DOHH2 (cell line): ENCODE measurements around the gene APCDD1L.

Source experiments
- H3F3A ChIP-seq: fragments of 200-600 bp; sonication (generic), shearing (Covaris generic); 2 replicates; pipeline ENCODE4 v1.6.0; 2016; ENCODE audit warnings: antibody characterized with exemption, mild to moderate bottlenecking; ENCODE audit not compliant: control insufficient read depth, insufficient read depth
- H3K27ac ChIP-seq: fragments of 200-600 bp; sonication (generic); 2 replicates; pipeline ENCODE4 v1.5.1; 2014; ENCODE audit warnings: low read depth, mild to moderate bottlenecking, low read length, moderate library complexity
- H3K27me3 ChIP-seq: fragments of 200-600 bp; sonication (generic); 2 replicates; pipeline ENCODE4 v1.6.1; 2014; ENCODE audit warnings: mild to moderate bottlenecking, low read length, mixed read lengths; ENCODE audit not compliant: control insufficient read depth
- H3K36me3 ChIP-seq: fragments of 200-600 bp; sonication (generic); 2 replicates; pipeline ENCODE4 v1.6.1; 2014; ENCODE audit warnings: mild to moderate bottlenecking, low read length, moderate library complexity, mixed read lengths; ENCODE audit not compliant: control insufficient read depth
- H3K4me1 ChIP-seq: fragments of 200-600 bp; sonication (generic); 2 replicates; pipeline ENCODE4 v1.6.1; 2014; ENCODE audit warnings: mild to moderate bottlenecking, low read length, mixed read lengths; ENCODE audit not compliant: control insufficient read depth
- H3K4me2 ChIP-seq: fragments of 200-600 bp; sonication (generic); 2 replicates; pipeline ENCODE4 v1.6.0; 2014; ENCODE audit warnings: mild to moderate bottlenecking, low read length, moderate library complexity
- H3K4me3 ChIP-seq: fragments of 200-600 bp; sonication (generic); 2 replicates; pipeline ENCODE4 v1.5.1; 2014; ENCODE audit warnings: mild to moderate bottlenecking, low read length, mixed read lengths
- H3K79me2 ChIP-seq: fragments of 200-600 bp; sonication (generic); 2 replicates; pipeline ENCODE4 v1.6.1; 2014; ENCODE audit warnings: mild to moderate bottlenecking, low read length, mixed read lengths; ENCODE audit not compliant: control insufficient read depth
- H3K9me2 ChIP-seq: fragments of 200-600 bp; sonication (generic); replicated peaks from 2 replicates; pipeline ENCODE4 v1.6.1; 2014; ENCODE audit warnings: mild to moderate bottlenecking, low read length, mixed read lengths; ENCODE audit not compliant: control insufficient read depth
- H3K9me3 ChIP-seq: fragments of 200-600 bp; sonication (generic); 2 replicates; pipeline ENCODE4 v1.6.1; 2014; ENCODE audit warnings: antibody characterized with exemption, low read length, mixed read lengths; ENCODE audit not compliant: control insufficient read depth, insufficient read depth
- H4K20me1 ChIP-seq: fragments of 200-600 bp; sonication (generic); 2 replicates; pipeline ENCODE4 v1.6.0; 2014; ENCODE audit warnings: low read depth, mild to moderate bottlenecking, antibody characterized with exemption, low read length, moderate library complexity; ENCODE audit not compliant: control insufficient read depth, insufficient read depth
- EZH2phosphoT487 ChIP-seq: fragments of 200-600 bp; sonication (generic); IDR thresholded peaks from 2 replicates; pipeline ENCODE4 v1.6.1; 2017; ENCODE audit warnings: borderline replicate concordance, mild to moderate bottlenecking, antibody characterized with exemption, low read length, moderate library complexity, mixed read lengths
- TF ChIP-seq, protein P1 (sequence below): fragments of 200-600 bp; sonication (generic); IDR thresholded peaks from one replicate; pipeline ENCODE4 v1.5.1; 2014; ENCODE audit warnings: antibody characterized with exemption, mild to moderate bottlenecking, low read depth, low read length; ENCODE audit not compliant: poor library complexity, severe bottlenecking

APCDD1L gene

DNA sequence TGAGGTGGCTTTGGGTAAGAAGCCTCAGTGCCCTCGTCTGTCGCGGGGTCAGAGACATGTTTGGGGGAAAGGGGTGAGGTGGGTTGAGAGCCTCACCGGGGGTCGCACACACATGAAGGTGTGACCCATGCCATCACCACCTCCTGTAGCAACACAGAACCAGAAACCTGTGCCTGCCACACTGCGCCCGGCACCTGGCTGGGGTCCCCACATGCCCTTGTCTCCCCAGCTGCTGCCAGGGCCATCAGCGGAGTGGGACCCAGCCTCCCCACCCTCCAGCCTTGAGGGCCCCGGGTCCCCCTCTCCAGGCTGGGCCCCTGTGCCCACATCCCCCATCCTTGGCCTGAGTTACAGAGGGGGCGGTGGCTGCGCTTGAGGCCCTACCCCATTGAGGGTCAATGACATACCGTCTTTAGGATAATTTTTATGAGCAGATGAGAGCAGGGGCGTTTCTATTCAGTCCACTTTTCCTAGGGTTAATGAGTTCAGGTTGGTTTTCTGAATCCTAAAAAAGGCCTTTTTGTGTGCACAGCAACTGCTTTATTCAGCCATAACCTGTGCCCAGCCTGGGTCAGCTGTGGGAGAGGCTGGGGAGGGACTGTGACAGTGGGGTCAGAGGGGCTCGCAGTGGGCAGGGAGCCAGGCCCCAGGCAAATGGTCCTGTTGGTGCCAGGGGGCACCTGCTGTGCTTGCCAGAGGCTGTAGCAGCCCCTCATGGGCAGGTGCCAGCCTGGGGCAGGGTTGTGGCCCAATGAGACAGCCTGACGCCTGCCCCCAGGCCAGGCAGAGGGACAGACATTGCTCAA is 19.4 kb downstream of the APCDD1L start:
- Histone ChIP-seq H3K9me3 (no peaks in the 10 kb centered on the region), H3K27me3 (no peaks in the 10 kb centered on the region), H3K4me1 (peaks cover 11% of the 10 kb centered on the region), H3K4me3 (no peak overlapping the region), H3K36me3 (no peaks in the 10 kb centered on the region), H3K4me2 (no peak overlapping the region), H4K20me1 (no peaks in the 10 kb centered on the region), H3K79me2 (no peaks in the 10 kb centered on the region), H3K9me2 (no peaks in the 10 kb centered on the region), H3F3A (no peaks in the 10 kb centered on the region), H3K27ac (no peak overlapping the region)
- TF ChIP-seq, protein P1, sequence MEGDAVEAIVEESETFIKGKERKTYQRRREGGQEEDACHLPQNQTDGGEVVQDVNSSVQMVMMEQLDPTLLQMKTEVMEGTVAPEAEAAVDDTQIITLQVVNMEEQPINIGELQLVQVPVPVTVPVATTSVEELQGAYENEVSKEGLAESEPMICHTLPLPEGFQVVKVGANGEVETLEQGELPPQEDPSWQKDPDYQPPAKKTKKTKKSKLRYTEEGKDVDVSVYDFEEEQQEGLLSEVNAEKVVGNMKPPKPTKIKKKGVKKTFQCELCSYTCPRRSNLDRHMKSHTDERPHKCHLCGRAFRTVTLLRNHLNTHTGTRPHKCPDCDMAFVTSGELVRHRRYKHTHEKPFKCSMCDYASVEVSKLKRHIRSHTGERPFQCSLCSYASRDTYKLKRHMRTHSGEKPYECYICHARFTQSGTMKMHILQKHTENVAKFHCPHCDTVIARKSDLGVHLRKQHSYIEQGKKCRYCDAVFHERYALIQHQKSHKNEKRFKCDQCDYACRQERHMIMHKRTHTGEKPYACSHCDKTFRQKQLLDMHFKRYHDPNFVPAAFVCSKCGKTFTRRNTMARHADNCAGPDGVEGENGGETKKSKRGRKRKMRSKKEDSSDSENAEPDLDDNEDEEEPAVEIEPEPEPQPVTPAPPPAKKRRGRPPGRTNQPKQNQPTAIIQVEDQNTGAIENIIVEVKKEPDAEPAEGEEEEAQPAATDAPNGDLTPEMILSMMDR, result no peak
- no peak for TF ChIP-seq EZH2phosphoT487

DNA sequence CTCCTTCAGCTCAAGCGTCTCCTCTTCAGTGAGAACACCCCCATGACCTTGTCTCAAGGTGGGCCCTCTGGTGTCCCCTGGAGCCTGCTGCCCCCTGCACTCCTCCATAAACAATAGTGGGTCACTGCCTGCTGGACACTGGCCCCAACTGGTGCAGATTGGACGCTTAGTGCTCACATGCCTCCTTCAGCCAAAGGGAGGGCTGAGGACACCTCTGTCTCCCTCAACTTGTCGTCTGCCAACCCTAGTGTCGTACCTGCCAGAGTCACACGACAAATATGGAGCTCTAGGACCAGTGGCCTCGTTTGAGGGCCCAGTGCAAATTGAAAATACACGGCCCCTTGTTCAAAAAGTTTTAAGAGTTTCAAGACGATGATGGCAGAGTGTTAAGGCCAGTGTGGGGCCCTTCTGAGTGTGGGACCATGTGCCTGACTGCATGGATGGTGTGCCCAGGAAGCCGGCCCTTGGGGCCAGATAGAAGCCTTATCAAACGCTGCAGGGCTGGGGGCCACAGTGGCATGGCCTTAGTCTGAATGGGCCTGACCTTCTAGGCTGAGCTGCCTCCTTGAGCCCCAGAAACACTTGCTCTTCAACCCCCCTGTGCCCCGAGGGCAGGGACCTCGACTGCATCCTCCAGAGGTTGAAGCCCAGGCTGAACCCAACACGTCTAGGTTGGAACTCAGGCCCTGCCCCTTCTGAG is 20.1 kb downstream of the APCDD1L start:
- H3K9me3 ChIP-seq, result no peaks in the 10 kb centered on the region
- no peak for TF ChIP-seq EZH2phosphoT487

DNA sequence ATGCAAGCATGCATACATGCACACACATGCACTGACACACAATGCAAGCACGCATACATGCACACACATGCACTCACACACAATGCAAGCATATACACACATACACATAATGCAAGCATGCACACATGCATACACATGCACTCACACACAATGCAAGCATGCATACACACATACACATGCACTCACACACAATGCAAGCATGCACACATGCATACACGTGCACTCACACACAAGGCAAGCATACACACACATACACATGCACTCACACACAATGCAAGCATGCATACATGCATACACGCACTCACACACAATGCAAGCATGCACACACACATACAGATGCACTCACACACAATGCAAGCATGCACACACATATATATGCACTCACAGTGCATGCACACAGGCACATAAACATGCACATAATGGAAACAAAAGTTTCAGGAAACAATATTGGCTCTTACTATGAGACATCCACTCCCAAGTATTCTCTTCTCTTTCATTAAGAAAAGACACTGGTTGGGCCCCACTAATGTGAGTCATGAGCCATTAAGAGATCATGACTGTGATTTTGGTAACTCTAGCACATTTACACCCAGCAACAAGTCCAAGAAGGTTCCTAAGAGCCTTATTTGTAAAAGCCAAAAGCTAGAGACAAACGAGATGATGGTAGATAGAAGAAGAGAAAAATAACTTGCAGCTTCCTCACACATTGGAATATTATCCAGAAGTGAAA is 22.2 kb downstream of the APCDD1L start:
- H3K27ac ChIP-seq, result no peak overlapping the region
- TF ChIP-seq EZH2phosphoT487, result no peak
- TF ChIP-seq, protein P1, result no peak

More for the DNA sequence above, 20.1 kb downstream of the APCDD1L start:
- no peaks in the 10 kb centered on the region for H4K20me1 ChIP-seq
- peaks cover 11% of the 10 kb centered on the region for H3K4me1 ChIP-seq
- H3K4me2 ChIP-seq, result no peak overlapping the region
- no peaks in the 10 kb centered on the region for H3K36me3 ChIP-seq
- H3K27ac ChIP-seq, result no peak overlapping the region
- no peaks in the 10 kb centered on the region for H3F3A ChIP-seq
- H3K79me2 ChIP-seq, result no peaks in the 10 kb centered on the region
- H3K4me3 ChIP-seq, result no peak overlapping the region
- H3K9me2 ChIP-seq, result no peaks in the 10 kb centered on the region
- no peaks in the 10 kb centered on the region for H3K27me3 ChIP-seq

More for the DNA sequence above, 22.2 kb downstream of the APCDD1L start:
- no peaks in the 10 kb centered on the region for H3K79me2 ChIP-seq
- H3K9me3 ChIP-seq, result no peaks in the 10 kb centered on the region
- H4K20me1 ChIP-seq, result no peaks in the 10 kb centered on the region
- peaks cover 11% of the 10 kb centered on the region for H3K4me1 ChIP-seq
- H3F3A ChIP-seq, result no peaks in the 10 kb centered on the region
- H3K4me3 ChIP-seq, result no peak overlapping the region
- H3K9me2 ChIP-seq, result no peaks in the 10 kb centered on the region
- no peaks in the 10 kb centered on the region for H3K36me3 ChIP-seq
- no peaks in the 10 kb centered on the region for H3K27me3 ChIP-seq
- no peak overlapping the region for H3K4me2 ChIP-seq
